Right lobe of liver (tissue), 6 donors: ENCODE results near the gene IL3. TPM values are rescaled to one million over a fixed set of nuclear protein-coding genes. Genes with fewer than 3 reads are reported as not detected.

Experiments used
- ATAC-seq, 4 donors: fragments of 200-7000 bp; cut with Tn5 transposase; one replicate each; pipeline ENCODE4 v1.9.1; 2020; ENCODE audit warnings: mild to moderate bottlenecking in 4 of 4, moderate library complexity in 4 of 4
- DNase-seq, 3 donors: peaks; one replicate each; pipeline ENCODE4 v3.0.0-alpha.2; 2020
- H3K27ac ChIP-seq, 3 donors: fragments of 200-600 bp; one replicate each; pipeline ENCODE4 v1.8.0; 2022
- H3K27me3 ChIP-seq, 2 donors: fragments of 200-600 bp; one replicate each; pipeline ENCODE4 v1.8.0; 2022
- H3K36me3 ChIP-seq, 4 donors: fragments of 200-600 bp; sonication (generic) in 1 of 4; one replicate each; pipeline versions ENCODE4 v1.5.1 to v1.8.0; 2017 to 2022; ENCODE audit warnings: control low read depth in 1 of 4
- H3K4me1 ChIP-seq, 4 donors: fragments of 200-600 bp; sonication (generic) in 1 of 4; one replicate each; pipeline versions ENCODE4 v1.5.1 to v1.8.0; 2017 to 2022; ENCODE audit warnings: control low read depth in 1 of 4
- H3K4me3 ChIP-seq, 3 donors: fragments of 200-600 bp; one replicate each; pipeline ENCODE4 v1.8.0; 2022
- H3K9me3 ChIP-seq, 4 donors: fragments of 200-600 bp; sonication (generic) in 1 of 4; one replicate each; pipeline versions ENCODE4 v1.5.1 to v1.8.0; 2017 to 2022; ENCODE audit warnings: control low read depth in 1 of 4
- POLR2A ChIP-seq: fragments of 450-650 bp; IDR thresholded peaks from one replicate; pipeline ENCODE4 v1.6.1; 2017; ENCODE audit warnings: antibody characterized with exemption, mild to moderate bottlenecking
- WGBS: methylation state at CpG from one replicate; pipeline ENCODE4 v1.1.6; 2018; ENCODE audit warnings: low coverage, low lambda C conversion rate; ENCODE audit not compliant: insufficient coverage; ENCODE audit errors: missing lambda C conversion rate; 5-methylcytosine and 5-hydroxymethylcytosine counted together
- intact Hi-C, 2 donors: fragments of 100-400 bp; cut with DNase I; formaldehyde crosslinking; loops; one replicate each; pipeline versions ENCODE4 v1.11.2 to v1.14.1; 2022
- total RNA-seq, 6 experiments: library from RNA; depleted of rRNA in 2 of 6; stranded (reverse); fragments of >200 nt in 2 of 6; fragmentation: NEBNext Ultra II Directional in 3 of 6; extraction: Animal tissue kit (Norgen Biotek cat#: 25700) in 3 of 6; gene quantifications; one replicate each; pipeline versions ENCODE4 v1.1.0 to v1.2.4, GENCODE V29; 2016 to 2023
- TF ChIP-seq, protein P1 (sequence below), 4 donors: fragments of 200-600 bp in 3 of 4; fragments of 450-650 bp in 1 of 4; IDR thresholded peaks; one replicate each; pipeline versions ENCODE4 v1.5.1 to v1.8.0; 2016 to 2022; ENCODE audit warnings: antibody characterized with exemption in 4 of 4, mild to moderate bottlenecking in 2 of 4
- donor health status: DM: no; HTN: yes; CAD: no.
- donor health status: DM: no; HTN: no; CAD: no.
- donor health status: DM: no; HTN: no; CAD: no.
- donor health status: DM: no; HTN: yes; CAD: no.
- donor health status: DM: no; HTN: yes; CAD: no.

Gene IL3
- total RNA-seq, 6 experiments from 2014 or later: not detected

DNA sequence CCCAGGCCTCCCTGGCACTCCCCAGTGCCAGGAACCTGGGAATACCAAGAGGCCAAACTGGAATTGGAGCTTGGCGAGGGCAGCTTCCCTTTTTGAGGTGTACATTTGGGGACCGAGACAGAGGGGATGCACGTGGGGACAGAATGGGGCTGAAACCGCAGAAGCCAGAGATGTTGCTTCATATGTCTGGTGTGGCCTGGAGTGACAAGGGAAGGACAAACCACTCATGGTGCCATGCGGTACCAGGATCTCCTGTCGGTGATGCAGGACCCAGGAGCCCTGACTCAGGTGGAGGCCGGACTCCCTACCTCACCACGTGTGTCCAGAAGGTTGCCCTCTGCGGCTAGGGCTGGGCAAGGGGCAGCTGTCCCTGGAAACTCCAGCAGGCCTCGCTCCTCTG lies 9.1 kb downstream of the IL3 start:
- TF ChIP-seq, protein P1, sequence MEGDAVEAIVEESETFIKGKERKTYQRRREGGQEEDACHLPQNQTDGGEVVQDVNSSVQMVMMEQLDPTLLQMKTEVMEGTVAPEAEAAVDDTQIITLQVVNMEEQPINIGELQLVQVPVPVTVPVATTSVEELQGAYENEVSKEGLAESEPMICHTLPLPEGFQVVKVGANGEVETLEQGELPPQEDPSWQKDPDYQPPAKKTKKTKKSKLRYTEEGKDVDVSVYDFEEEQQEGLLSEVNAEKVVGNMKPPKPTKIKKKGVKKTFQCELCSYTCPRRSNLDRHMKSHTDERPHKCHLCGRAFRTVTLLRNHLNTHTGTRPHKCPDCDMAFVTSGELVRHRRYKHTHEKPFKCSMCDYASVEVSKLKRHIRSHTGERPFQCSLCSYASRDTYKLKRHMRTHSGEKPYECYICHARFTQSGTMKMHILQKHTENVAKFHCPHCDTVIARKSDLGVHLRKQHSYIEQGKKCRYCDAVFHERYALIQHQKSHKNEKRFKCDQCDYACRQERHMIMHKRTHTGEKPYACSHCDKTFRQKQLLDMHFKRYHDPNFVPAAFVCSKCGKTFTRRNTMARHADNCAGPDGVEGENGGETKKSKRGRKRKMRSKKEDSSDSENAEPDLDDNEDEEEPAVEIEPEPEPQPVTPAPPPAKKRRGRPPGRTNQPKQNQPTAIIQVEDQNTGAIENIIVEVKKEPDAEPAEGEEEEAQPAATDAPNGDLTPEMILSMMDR (IDR thresholded peaks at IDR 0.05): no peak
- no peak for TF ChIP-seq POLR2A
- no peak for DNase-seq
- intact Hi-C loops: no loop called here

DNA sequence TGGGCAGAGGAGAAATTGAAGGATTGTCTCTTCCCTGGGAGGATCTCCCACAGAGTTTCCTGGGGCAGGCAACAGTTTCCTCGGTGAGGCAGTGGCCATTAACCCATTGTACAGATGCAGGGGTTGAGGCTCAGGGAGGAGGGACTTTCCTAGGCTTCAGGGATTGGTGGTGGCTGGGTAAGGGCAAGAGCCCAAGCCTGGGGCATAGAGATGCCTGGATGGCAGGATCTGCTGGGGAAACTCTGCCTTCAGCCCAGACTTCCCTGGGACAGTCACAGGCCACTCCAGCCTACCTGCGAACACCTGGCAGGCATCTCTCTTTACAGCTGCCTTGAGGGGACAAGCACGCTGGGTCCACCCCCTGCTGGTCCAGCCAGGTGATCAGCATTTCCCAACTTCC lies 9.5 kb downstream of the IL3 start:
- ATAC-seq (no peak), DNase-seq (no peak)
- no peaks in the 10 kb centered on the region for H3K27me3 ChIP-seq
- H3K36me3 ChIP-seq: no peaks in the 10 kb centered on the region
- intact Hi-C loops: no loop called here
- H3K4me1 ChIP-seq: no peaks in the 10 kb centered on the region
- TF ChIP-seq POLR2A: no peak
- no peaks in the 10 kb centered on the region for H3K9me3 ChIP-seq
- H3K27ac ChIP-seq: no peak overlapping the region
- no peak overlapping the region for H3K4me3 ChIP-seq
- WGBS: no CpG with 5 or more reads among the region's 3 CpGs

More for the DNA sequence above, 9.1 kb downstream of the IL3 start:
- no peak for ATAC-seq
- H3K27me3 ChIP-seq: no peaks in the 10 kb centered on the region
- WGBS: no CpG with 5 or more reads among the region's 10 CpGs
- no peaks in the 10 kb centered on the region for H3K36me3 ChIP-seq
- H3K4me3 ChIP-seq: no peak overlapping the region
- no peak overlapping the region for H3K27ac ChIP-seq
- no peaks in the 10 kb centered on the region for H3K4me1 ChIP-seq
- no peaks in the 10 kb centered on the region for H3K9me3 ChIP-seq

DNA sequence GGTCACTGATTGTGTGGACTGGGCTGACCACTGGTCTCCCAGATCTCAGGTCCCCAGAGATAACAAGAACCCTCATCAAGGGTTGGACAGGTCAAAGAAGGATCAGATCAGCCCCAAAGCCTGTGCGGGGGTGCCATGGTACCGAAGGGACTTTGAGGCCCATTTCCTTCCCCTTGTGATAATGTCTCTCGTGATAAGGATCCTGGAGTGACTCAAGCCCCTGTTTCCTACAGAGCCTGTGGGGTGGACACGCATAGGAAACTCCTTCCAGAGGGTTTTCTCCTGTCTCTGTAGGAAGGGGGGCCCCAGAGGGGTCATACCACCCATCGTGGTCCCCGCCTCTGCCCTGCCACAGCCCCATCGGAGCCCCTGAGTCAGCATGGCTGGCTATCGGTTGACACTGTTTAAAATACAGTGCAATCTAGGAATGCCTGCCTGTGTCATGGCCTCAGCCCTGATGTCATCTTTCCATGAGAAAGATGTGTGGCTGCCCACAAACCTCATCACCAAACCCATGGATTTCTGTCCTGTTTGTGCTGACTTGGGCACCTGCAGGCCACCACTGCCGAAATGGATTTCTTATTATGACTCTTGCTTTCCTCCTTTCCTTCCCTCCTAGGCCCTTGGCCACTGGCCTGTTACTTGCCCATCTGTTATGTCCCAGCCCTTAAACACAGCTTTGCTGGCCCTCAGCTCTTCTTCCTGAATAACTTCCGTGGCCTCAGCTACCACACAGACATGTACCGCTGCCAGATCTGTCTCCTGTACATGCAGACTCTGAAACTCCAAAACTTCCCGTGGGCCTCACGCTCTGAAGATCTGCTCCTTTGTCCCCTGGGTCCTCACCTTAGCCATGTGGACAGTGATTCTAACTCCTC lies 10.2 kb downstream of the IL3 start:
- Histone ChIP-seq H3K27ac (no peak overlapping the region), H3K4me3 (no peak overlapping the region), H3K36me3 (no peaks in the 10 kb centered on the region), H3K4me1 (no peaks in the 10 kb centered on the region), H3K27me3 (no peaks in the 10 kb centered on the region), H3K9me3 (no peaks in the 10 kb centered on the region)
- intact Hi-C loops: no loop called here
- no peak for TF ChIP-seq POLR2A
- TF ChIP-seq, protein P1 (IDR thresholded peaks at IDR 0.05): no peak
- 54% methylated on average over 5 of the region's 13 CpGs for WGBS
- ATAC-seq: no peak
- no peak for DNase-seq

DNA sequence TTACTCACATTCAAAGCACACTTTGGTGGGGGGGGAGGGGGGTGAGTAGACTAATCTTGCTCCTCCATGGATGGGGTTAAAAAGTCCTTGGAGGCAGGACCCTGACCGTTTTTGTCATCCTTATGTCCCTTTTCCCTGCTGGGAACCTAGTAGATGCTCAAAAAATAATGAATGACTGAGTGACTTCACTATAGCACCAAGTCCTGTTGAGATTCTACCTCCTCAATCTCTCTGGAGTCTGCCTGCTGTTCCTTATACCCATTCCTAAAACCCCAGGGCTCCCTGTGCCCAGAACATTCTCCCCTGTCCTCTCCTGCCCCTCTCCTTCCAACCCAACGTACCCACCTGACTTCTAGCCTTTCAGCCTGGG lies 10.9 kb downstream of the IL3 start:
- ATAC-seq (no peak), DNase-seq (no peak)
- 30% methylated on average over 1 of the region's 2 CpGs for WGBS
- no peak for TF ChIP-seq POLR2A
- TF ChIP-seq, protein P1 (IDR thresholded peaks at IDR 0.05): no peak
- no peaks in the 10 kb centered on the region for H3K27me3 ChIP-seq
- no peak overlapping the region for H3K27ac ChIP-seq
- H3K36me3 ChIP-seq: no peaks in the 10 kb centered on the region
- intact Hi-C loops: no loop called here
- H3K4me1 ChIP-seq: no peaks in the 10 kb centered on the region
- no peaks in the 10 kb centered on the region for H3K9me3 ChIP-seq
- H3K4me3 ChIP-seq: no peak overlapping the region

DNA sequence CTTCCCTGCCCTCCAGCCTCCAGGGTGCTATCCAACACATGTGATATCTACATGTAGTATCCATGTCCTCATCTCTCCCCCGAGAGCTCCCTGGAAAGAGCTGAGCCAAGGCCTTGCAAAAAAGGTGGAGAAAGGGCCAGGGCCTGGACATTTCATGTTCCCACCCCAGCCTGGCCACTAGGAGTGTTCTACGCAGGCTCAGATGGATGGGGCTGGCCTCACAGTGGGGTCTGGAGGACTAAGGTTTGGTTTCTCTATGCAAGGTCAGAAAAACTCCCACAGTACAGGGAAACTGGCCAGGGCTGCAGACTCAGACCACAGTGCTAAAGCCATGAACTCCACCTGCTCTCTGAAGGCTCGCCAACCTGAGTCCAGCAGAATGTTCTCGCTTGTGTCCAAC lies 11.6 kb downstream of the IL3 start:
- Histone ChIP-seq H3K27ac (no peak overlapping the region), H3K4me1 (no peaks in the 10 kb centered on the region), H3K27me3 (no peaks in the 10 kb centered on the region), H3K9me3 (no peaks in the 10 kb centered on the region), H3K36me3 (no peaks in the 10 kb centered on the region), H3K4me3 (no peak overlapping the region)
- TF ChIP-seq POLR2A: no peak
- TF ChIP-seq, protein P1 (IDR thresholded peaks at IDR 0.05): no peak
- intact Hi-C loops: no loop called here
- DNase-seq (no peak), ATAC-seq (no peak)
- 86% methylated on average over 1 of the region's 4 CpGs for WGBS
